Measurements from ENCODE around the gene MSRB3.
"Not testable (repeated sequence)": the region's sequence is repeated elsewhere in the genome, so short reads cannot be mapped to it uniquely, and the experiment has no call there.

Gene MSRB3

GRCh38 chr12:65269603-65270002 lies 8.9 kb upstream of the MSRB3 start:
- no peak for DNase-seq (ENCODE audit: insufficient read length)
- no peak for FAIRE-seq
- TF ChIP-seq POLR2A (IDR thresholded peaks at IDR 0.05; ENCODE audit: low read depth, low read length), result no peak
- TF ChIP-seq POLR2AphosphoS5 (IDR thresholded peaks at IDR 0.05; ENCODE audit: low read depth, low read length), result no peak
- TF ChIP-seq TAF1 (IDR thresholded peaks at IDR 0.05; ENCODE audit: borderline replicate concordance, low read depth, low read length), result no peak

DNA sequence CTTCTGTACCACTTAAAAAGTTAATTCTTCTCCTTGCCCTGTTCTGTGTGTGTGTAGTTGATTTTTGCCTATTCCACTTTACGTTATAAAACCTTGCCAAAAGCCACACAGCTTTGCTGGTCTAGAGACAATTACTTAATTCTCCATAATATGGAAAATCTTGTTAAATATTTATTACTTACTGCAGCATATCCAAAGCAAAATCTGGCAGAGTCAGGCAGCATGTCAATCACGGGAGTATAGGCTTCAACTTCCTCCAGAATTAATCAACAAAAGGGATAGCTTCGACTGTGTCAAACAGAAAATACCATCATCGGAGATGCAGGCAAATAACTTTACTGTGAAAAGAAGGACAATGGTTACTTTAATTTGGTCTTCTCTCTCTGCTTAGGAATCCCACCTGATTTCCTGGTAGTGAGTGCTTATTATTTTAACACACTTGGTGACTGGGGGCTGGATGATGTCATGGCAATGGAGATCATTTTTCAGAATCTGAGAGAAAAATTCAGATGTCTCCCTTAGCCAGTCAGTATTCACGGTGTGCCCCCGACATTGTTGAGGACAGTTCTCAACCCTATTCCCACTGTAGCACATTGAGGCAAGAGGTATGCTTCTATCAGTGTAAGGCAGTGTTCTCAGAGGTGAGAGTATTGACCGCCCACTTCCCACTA lies 3.7 kb upstream of the MSRB3 start:
- TF ChIP-seq POLR2AphosphoS5 (IDR thresholded peaks at IDR 0.05; ENCODE audit: low read depth, low read length), result no peak
- no peak for TF ChIP-seq POLR2A (IDR thresholded peaks at IDR 0.05; ENCODE audit: low read depth, low read length)
- no peak for TF ChIP-seq TAF1 (IDR thresholded peaks at IDR 0.05; ENCODE audit: borderline replicate concordance, low read depth, low read length)
- no peak for FAIRE-seq
- DNase-seq (ENCODE audit: insufficient read length), result no peak

GRCh38 chr12:65275627-65276026 lies 2.9 kb upstream of the MSRB3 start:
- DNase-seq (ENCODE audit: insufficient read length) (no peak), FAIRE-seq (no peak)
- TF ChIP-seq TAF1 (IDR thresholded peaks at IDR 0.05; ENCODE audit: borderline replicate concordance, low read depth, low read length) (no peak), POLR2A (IDR thresholded peaks at IDR 0.05; ENCODE audit: low read depth, low read length) (no peak), POLR2AphosphoS5 (IDR thresholded peaks at IDR 0.05; ENCODE audit: low read depth, low read length) (no peak)

DNA sequence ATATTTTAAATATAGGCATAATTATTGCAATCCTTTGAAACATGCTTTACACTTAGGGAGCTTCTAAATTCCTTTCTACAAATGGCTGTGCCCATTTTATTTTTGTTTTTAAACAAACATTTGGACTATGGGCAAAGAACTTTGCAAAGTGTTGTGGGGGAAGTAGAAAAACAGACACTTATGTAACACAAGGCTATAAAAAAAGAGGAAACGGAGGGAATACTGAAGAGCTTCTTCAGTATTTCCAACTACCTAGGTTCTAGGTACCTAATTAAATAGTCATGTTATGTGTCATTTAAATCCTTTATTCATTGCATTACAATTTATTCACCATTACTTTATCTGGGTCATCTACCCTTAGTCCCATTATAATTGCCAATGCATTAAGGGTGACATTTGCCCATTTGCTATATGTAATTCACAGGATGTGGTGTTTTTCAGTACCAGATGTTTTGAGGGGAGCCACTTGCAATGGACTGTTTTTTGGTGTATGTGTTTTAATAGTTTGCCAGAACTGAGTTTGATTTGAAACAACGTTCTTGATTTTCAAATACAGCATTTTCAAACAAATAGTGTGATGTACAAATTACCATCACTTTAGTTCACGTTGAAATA lies 1.5 kb upstream of the MSRB3 start:
- FAIRE-seq, result no peak
- no peak for TF ChIP-seq POLR2A (IDR thresholded peaks at IDR 0.05; ENCODE audit: low read depth, low read length)
- TF ChIP-seq POLR2AphosphoS5 (IDR thresholded peaks at IDR 0.05; ENCODE audit: low read depth, low read length), result no peak
- TF ChIP-seq TAF1 (IDR thresholded peaks at IDR 0.05; ENCODE audit: borderline replicate concordance, low read depth, low read length), result no peak

GRCh38 chr12:65277994-65278575 lies 398 bp upstream of the MSRB3 start:
- no peak for TF ChIP-seq TAF1 (IDR thresholded peaks at IDR 0.05; ENCODE audit: borderline replicate concordance, low read depth, low read length)
- no peak for TF ChIP-seq POLR2AphosphoS5 (IDR thresholded peaks at IDR 0.05; ENCODE audit: low read depth, low read length)
- no peak for TF ChIP-seq POLR2A (IDR thresholded peaks at IDR 0.05; ENCODE audit: low read depth, low read length)
- FAIRE-seq, result no peak

More for the DNA sequence above, 1.5 kb upstream of the MSRB3 start:
- DNase-seq (ENCODE audit: insufficient read length), result no peak

DNA sequence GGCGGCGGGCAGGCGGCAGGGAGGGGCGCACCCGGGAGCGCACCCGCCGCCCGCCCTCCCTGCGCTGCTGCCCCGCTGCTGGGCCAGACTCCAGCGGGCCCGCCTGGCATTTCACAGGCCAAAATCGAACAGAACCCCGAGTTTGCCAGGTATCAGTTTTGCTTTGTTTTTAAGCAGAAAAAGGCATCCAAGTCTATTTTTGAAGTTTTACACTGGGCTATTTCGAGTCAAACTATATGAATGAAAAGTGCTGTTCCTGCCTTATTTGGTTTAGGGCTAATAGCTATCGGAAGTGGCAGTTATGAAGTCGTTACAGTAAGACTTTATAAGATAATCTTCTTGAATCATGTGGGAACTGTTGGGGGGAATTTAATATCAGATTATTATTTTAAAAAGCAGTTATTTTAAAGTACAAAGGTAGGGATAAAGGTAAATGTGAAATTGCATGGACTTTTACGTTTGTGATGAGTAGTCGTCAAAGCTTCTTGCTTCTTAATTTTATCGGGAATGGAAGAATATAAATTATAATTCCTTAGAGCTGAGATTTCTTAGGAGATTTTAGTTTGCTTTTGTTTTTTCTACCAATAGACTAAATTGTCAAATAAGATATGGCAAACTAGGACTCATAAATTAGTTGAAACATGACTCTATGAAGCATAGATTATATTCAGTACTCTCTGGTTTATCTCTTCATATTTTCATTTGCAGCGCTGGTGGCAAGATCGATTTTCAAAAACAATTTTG lies 1.1 kb downstream of the MSRB3 start:
- TF ChIP-seq POLR2AphosphoS5 (IDR thresholded peaks at IDR 0.05; ENCODE audit: low read depth, low read length) (no peak), POLR2A (IDR thresholded peaks at IDR 0.05; ENCODE audit: low read depth, low read length) (no peak), TAF1 (IDR thresholded peaks at IDR 0.05; ENCODE audit: borderline replicate concordance, low read depth, low read length) (no peak)
- DNase-seq (ENCODE audit: insufficient read length) (no peak), FAIRE-seq (no peak)

More at GRCh38 chr12:65277994-65278575, 398 bp upstream of the MSRB3 start:
- DNase-seq (ENCODE audit: insufficient read length), result no peak

DNA sequence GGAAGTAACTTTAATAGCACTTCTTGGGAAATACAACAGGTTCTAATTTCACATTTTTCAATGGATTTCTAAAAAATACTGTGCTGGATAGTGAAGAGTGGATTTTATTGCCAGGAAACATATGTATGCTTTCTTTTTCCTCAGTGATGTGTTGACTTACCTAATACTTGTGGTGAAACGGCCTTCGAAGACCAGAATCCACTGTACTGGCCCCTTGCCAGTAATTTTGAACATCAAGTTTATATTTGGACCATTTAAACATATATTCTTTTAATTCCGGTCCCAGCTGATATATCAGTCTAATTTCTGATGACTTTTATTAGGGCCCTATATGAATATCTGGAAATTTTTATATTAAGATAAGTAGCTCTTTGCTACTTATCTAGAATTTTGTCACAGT lies 1.8 kb downstream of the MSRB3 start:
- FAIRE-seq (no peak), DNase-seq (ENCODE audit: insufficient read length) (no peak)
- no peak for TF ChIP-seq POLR2AphosphoS5 (IDR thresholded peaks at IDR 0.05; ENCODE audit: low read depth, low read length)
- no peak for TF ChIP-seq TAF1 (IDR thresholded peaks at IDR 0.05; ENCODE audit: borderline replicate concordance, low read depth, low read length)
- no peak for TF ChIP-seq POLR2A (IDR thresholded peaks at IDR 0.05; ENCODE audit: low read depth, low read length)

GRCh38 chr12:65282840-65283239 lies 4.4 kb downstream of the MSRB3 start:
- no peak for FAIRE-seq
- TF ChIP-seq TAF1 (IDR thresholded peaks at IDR 0.05; ENCODE audit: borderline replicate concordance, low read depth, low read length) (no peak), POLR2A (IDR thresholded peaks at IDR 0.05; ENCODE audit: low read depth, low read length) (no peak), POLR2AphosphoS5 (IDR thresholded peaks at IDR 0.05; ENCODE audit: low read depth, low read length) (no peak)
- no peak for DNase-seq (ENCODE audit: insufficient read length)

DNA sequence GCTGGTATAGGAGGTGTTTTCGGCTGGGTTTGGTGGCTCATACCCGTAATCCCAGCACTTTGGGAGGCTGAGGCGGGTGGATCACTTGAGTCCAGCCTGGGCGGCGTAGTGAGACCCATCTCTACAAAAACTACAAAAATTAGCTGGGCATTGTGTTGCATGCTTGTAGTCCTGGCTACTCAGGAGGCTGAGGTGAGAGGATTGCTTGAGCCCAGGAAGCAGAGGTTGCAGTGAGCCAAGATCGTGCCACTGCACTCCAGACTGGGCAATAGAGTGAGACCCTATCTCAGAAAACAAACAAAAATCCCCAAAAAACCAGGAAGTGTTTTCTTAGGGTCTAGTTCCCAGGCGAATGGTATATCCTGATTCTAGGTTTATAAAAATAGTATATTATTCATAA lies 7.0 kb downstream of the MSRB3 start:
- FAIRE-seq; DNase-seq (ENCODE audit: insufficient read length): not testable (repeated sequence)

- TF ChIP-seq TAF1 (IDR thresholded peaks at IDR 0.05; ENCODE audit: borderline replicate concordance, low read depth, low read length), result no peak
- TF ChIP-seq POLR2AphosphoS5 (IDR thresholded peaks at IDR 0.05; ENCODE audit: low read depth, low read length), result no peak
- no peak for TF ChIP-seq POLR2A (IDR thresholded peaks at IDR 0.05; ENCODE audit: low read depth, low read length)
- FAIRE-seq (no peak), DNase-seq (ENCODE audit: insufficient read length) (no peak)
Observed at GRCh38 chr12:65287426-65287825, 8.9 kb downstream of the MSRB3 start.

DNA sequence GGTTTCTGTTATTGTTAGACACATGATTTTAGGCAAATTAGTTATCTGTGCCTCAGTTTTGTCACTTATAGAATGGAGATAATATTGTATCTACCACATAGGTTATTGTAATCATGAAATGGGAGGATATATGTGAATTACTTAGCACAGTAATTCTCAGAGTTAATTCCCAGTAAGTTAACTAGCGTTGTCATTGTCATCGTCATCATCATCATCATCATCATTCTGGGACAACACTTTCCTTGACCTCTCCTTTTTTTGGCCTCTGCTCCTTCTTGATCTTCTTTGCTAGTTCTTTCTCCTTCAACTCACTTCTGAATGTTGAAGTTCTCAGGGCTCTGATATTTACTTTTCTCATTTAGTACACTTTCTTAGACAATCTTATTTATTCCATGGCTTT lies 13.8 kb downstream of the MSRB3 start:
- TF ChIP-seq TAF1 (IDR thresholded peaks at IDR 0.05; ENCODE audit: borderline replicate concordance, low read depth, low read length) (no peak), POLR2AphosphoS5 (IDR thresholded peaks at IDR 0.05; ENCODE audit: low read depth, low read length) (no peak), POLR2A (IDR thresholded peaks at IDR 0.05; ENCODE audit: low read depth, low read length) (no peak)
- DNase-seq (ENCODE audit: insufficient read length) (no peak), FAIRE-seq (no peak)

Measured in GM12892 (cell line).